Fibroblast of villous mesenchyme (primary cell): ENCODE results near the gene TMEM184B. TPM values are rescaled to one million over a fixed set of nuclear protein-coding genes. Genes with fewer than 3 reads are reported as not detected.
"Not testable (repeated sequence)": the region's sequence is repeated elsewhere in the genome, so short reads cannot be mapped to it uniquely, and the experiment has no call there.

ENCODE experiments used
- DNase-seq: peaks from one replicate; pipeline ENCODE4 v3.0.0-alpha.2; 2010; ENCODE audit warnings: low read depth
- H3K4me3 ChIP-seq: 2 replicates; pipeline ENCODE4 v1.5.1; 2011; ENCODE audit warnings: low read depth, mild to moderate bottlenecking, low read length
- total RNA-seq: library from RNA; depleted of rRNA; stranded (reverse); fragments of >200 nt; gene quantifications from 2 replicates; pipeline ENCODE4 v1.2.3, GENCODE V29; 2012
- TF ChIP-seq, protein P1 (sequence below): IDR thresholded peaks from 2 replicates; pipeline ENCODE4 v1.5.1; 2012; ENCODE audit warnings: low read depth, mild to moderate bottlenecking, low read length; ENCODE audit not compliant: insufficient read depth

The TMEM184B gene
- total RNA-seq, 1 donor = 44.9 TPM

DNA sequence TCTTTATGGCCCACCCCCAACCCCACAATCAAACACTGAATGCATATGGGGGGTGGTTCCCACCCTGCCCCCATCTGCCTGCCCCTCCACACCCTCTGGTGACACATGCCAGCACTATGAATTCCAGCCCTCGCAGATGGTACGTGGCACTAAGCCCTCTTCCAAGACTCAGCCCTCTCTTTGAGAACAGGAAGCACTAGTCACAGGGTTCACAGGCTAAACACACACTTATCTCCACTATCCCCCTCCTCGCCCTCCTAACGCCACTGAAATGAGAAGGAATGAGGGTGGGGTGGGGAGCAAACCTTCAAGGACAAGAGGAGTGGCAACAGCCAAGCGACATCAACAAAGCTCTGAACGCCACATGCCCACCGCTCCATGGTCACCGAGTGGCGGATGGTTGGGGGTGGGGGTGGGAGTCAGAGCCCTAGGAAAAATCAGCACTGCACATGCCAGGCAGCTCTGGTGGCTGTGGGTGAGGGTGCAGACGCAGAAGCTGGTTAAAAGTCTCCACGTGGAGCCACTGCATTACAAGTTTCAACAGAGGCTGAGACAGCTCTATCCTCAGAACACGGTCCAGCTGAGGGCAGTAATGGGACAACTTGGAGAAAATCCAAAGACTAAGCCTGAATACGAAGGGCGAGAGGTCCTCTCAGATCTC is 33.6 kb downstream of the TMEM184B start:
- H3K4me3 ChIP-seq = no peak overlapping the region
- DNase-seq = peak; percentile 94
- TF ChIP-seq, protein P1, sequence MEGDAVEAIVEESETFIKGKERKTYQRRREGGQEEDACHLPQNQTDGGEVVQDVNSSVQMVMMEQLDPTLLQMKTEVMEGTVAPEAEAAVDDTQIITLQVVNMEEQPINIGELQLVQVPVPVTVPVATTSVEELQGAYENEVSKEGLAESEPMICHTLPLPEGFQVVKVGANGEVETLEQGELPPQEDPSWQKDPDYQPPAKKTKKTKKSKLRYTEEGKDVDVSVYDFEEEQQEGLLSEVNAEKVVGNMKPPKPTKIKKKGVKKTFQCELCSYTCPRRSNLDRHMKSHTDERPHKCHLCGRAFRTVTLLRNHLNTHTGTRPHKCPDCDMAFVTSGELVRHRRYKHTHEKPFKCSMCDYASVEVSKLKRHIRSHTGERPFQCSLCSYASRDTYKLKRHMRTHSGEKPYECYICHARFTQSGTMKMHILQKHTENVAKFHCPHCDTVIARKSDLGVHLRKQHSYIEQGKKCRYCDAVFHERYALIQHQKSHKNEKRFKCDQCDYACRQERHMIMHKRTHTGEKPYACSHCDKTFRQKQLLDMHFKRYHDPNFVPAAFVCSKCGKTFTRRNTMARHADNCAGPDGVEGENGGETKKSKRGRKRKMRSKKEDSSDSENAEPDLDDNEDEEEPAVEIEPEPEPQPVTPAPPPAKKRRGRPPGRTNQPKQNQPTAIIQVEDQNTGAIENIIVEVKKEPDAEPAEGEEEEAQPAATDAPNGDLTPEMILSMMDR = peak; percentile 31

- H3K4me3 ChIP-seq = no peak overlapping the region
- TF ChIP-seq, protein P1 = no peak
- DNase-seq = no peak
Observed at GRCh38 chr22:38238519-38239071, 34.2 kb downstream of the TMEM184B start.

DNA sequence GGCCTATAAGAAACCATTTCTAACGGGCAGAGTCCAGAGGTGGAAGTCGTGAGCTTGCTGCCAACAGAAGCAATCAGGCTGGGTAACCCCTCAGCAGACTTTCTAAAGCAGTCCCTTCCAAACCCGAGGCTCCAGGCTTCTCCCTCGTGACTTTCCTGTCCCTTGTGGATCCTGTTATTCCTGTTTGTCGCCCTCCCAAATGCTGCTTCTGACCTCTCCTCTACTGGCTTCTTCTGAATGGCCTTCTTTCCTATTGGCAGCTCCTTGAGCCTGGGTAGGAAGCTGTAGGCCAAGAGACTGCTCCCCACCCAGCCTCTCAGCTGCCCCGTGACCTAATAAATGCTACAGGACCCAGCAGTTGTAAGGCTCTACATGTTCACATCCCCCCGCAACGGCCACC is 36.0 kb downstream of the TMEM184B start:
- no peak for DNase-seq
- no peak overlapping the region for H3K4me3 ChIP-seq
- TF ChIP-seq, protein P1 = no peak

GRCh38 chr22:38235240-38235850 is 37.5 kb downstream of the TMEM184B start:
- no peak for DNase-seq
- H3K4me3 ChIP-seq = no peak overlapping the region
- TF ChIP-seq, protein P1 = no peak

GRCh38 chr22:38233856-38234255 is 39.0 kb downstream of the TMEM184B start:
- not testable (repeated sequence) for DNase-seq, H3K4me3 ChIP-seq

- TF ChIP-seq, protein P1 = no peak
Observed at GRCh38 chr22:38233427-38233826, 39.4 kb downstream of the TMEM184B start.

DNA sequence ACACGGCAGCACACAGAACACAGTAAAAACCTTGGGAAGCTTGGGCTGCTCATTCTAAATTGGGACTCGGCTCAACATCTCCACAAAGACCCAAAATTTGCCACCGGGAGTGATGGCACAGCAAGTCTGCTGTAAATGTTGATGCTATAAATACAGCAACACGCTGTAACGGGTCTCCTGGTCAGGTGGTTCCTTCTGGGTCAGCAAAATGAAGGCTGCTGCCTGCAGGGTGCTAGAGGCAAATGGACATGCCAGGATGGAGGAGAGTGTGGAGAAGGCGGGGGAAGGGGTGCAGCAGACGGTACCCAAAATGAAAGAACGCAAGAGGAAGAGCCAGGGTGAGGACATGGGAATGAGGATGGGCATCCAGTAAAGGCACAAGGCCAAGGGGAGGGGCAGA is 40.6 kb downstream of the TMEM184B start:
- TF ChIP-seq, protein P1 = no peak
- H3K4me3 ChIP-seq = no peak overlapping the region
- no peak for DNase-seq

More at GRCh38 chr22:38233427-38233826, 39.4 kb downstream of the TMEM184B start:
- no peak overlapping the region for H3K4me3 ChIP-seq
- DNase-seq = no peak
